OCI-LY3 (cell line): ENCODE measurements around the gene ADAP2.

Experiments
- CTCF ChIP-seq: fragments of 200-600, 300-600 bp; sonication (generic); IDR thresholded peaks from 2 replicates; pipeline ENCODE4 v1.5.1; 2014; ENCODE audit warnings: antibody characterized with exemption, low read length, low read depth
- EZH2phosphoT487 ChIP-seq: fragments of 200-600 bp; shearing (Covaris generic); IDR thresholded peaks from 2 replicates; pipeline ENCODE4 v1.6.1; 2018; ENCODE audit warnings: antibody characterized with exemption, mixed run types, low read depth

GRCh38 chr17:30929081-30929633 is 7.4 kb downstream of the ADAP2 start:
- TF ChIP-seq CTCF (no peak), EZH2phosphoT487 (no peak)
